KBM-7 (cell line): ENCODE results near the gene ZBTB32.

ENCODE experiments used
- DNase-seq: peaks from one replicate; pipeline ENCODE4 v3.0.0-alpha.2; 2015
- in situ Hi-C: fragments of 300-500 bp; cut with MboI; formaldehyde crosslinking; loops from 2 replicates; pipeline ENCODE4 v1.14.3; 2020; ENCODE audit warnings: low sequenced_read_pairs, low pct_unique_long_range_greater_than_20kb, mixed read lengths

The ZBTB32 gene

GRCh38 chr19:35759697-35760096 is 55.3 kb downstream of the ZBTB32 start:
- in situ Hi-C loops, result no loop called here
- DNase-seq, result no peak

GRCh38 chr19:35760711-35761349 is 56.5 kb downstream of the ZBTB32 start:
- in situ Hi-C loops, result no loop called here
- DNase-seq, result no peak

GRCh38 chr19:35764432-35765315 is 60.3 kb downstream of the ZBTB32 start:
- in situ Hi-C loops, result no loop called here

More at GRCh38 chr19:35764432-35765315, 60.3 kb downstream of the ZBTB32 start:
- DNase-seq, result no peak
